Hematopoietic multipotent progenitor cell (in vitro differentiated cells): Measurements from ENCODE around the gene OOSP1. TPM values are rescaled to one million over a fixed set of nuclear protein-coding genes. Genes with fewer than 3 reads are reported as not detected.
A peak's percentile ranks its signal among the peaks of the same experiment; 100 is the strongest.

ENCODE experiments used
- DNase-seq, 3 donors: peaks; one replicate each; pipeline ENCODE4 v3.0.0-alpha.2; 2011 to 2015; ENCODE audit warnings: low read depth in 2 of 3, low spot score in 2 of 3
- total RNA-seq: library from RNA; depleted of rRNA; stranded (reverse); fragments of >200 nt; gene quantifications from one replicate; pipeline ENCODE4 v1.2.3, GENCODE V29; 2012

OOSP1 gene
- total RNA-seq, 1 donor, result not detected

- DNase-seq, result no peak
Observed at GRCh38 chr11:59957094-59957493, 18.9 kb downstream of the OOSP1 start.

DNA sequence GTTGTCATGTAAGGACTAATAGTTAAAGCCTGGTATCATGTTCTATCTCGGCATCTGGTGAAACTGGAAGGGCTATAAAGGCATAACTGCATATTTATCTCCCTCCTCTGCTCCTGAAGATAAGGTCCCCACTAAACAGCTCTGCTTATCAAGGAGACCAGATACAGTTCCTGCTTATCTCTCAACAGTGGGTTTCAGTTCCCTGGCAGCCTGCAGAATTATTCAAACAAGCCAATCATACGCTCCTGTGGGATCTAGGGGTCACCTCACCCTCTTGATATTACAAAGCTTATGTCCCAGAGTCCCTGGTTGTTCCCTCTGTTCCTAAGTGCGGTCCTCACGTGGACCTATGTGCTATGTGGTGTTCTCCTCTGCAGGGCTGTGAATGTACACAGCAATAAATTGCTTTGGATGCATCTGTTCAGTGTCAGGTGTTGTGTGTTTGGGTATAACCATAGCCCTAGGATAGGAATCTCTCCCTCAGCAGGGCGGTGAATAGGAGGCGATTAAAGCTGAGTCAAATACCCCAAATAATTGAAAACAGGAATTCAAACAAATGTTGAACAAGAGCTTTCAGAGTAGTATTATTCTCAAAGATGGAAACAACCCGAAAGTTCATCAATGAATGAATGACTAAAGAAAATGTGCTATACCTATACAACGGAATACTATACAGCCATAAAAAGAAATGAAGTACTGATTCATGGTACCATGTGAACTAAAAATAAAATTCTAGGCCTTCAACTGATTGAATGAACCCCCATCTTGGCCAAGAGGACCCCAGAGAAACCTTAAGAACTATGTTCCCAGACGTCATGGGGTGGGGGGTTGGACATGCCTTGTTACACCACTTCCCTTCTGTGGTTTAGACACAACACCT lies 22.5 kb downstream of the OOSP1 start:
- peak in 2 of 3 donors; percentile 56 to 91 for DNase-seq

- no peak for DNase-seq
Observed at GRCh38 chr11:59962107-59962482, 23.9 kb downstream of the OOSP1 start.

- DNase-seq, result no peak
Observed at GRCh38 chr11:59963733-59964132, 25.5 kb downstream of the OOSP1 start, which contains the start of gene OOSP4A. TSS of gene OOSP4A (plus strand) at chr11:59964033. CDS start at chr11:59964033, 0 bp downstream.

DNA sequence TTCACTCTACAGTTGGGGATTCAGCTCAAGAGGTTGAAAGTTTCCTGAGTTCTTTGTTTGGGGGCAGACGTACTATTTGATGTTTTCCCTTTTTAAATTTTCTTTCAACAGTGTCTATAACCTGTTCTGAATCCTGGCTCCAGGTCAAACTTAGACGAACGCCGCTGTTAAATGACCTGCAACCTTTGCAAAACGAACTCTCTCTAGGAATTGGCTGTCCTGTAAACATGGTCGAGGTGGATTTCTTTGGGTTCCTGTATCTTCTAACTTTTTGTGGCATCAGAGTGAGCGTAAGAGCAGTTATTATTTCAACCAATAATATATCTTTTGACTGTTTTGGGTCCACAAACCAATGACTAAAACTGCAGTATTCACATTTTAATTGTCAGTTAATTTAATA lies 27.2 kb downstream of the OOSP1 start:
- DNase-seq, result no peak

DNA sequence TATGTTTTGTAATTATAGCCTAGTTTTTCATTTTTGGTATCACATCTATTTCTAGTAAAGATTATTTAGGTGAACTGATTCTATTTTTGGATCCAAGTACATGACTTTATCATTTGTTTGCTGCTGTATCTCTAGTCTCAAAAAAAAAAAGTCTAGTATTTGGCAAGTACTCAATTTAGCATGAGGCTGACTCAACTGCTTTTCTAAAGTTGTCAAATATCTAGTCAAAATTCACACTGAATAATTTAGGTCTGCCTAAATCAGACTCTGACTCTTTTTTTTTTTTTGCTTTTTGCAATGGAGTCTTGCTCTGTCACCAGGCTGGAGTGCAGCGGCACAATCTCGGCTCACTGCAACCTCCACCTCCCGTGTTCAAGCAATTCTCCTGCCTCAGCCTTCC lies 28.0 kb downstream of the OOSP1 start:
- no peak for DNase-seq

- no peak for DNase-seq
Observed at GRCh38 chr11:59967677-59968394, 29.6 kb downstream of the OOSP1 start.

GRCh38 chr11:59968395-59968783 lies 30.2 kb downstream of the OOSP1 start:
- no peak for DNase-seq

DNA sequence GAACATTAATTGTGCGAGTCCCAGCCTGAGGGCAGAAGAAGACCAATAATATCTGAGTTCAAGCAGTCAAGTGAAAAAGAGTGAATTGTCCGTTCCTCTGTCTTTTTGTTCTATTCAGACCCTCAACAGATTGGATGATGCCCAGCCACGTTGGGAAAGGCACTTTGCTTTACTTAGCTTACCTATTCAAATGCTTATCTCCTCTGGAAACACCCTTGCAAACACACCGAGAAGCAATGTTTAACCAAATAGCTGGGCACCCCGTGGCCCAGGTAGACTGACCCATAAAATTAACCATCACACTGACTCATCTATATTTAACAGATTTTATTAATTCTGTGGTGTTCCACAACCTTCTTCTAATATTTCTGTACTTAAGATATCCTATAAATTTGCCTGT lies 34.9 kb downstream of the OOSP1 start:
- DNase-seq, result no peak

GRCh38 chr11:59981106-59981770 lies 43.0 kb downstream of the OOSP1 start:
- no peak for DNase-seq

- peak in 1 of 3 donors; percentile 2 for DNase-seq
Observed at GRCh38 chr11:59982037-59982436, 43.8 kb downstream of the OOSP1 start.

GRCh38 chr11:59983212-59983611 lies 45.0 kb downstream of the OOSP1 start:
- no peak for DNase-seq

- no peak for DNase-seq
Observed at GRCh38 chr11:59984368-59984767, 46.1 kb downstream of the OOSP1 start.

DNA sequence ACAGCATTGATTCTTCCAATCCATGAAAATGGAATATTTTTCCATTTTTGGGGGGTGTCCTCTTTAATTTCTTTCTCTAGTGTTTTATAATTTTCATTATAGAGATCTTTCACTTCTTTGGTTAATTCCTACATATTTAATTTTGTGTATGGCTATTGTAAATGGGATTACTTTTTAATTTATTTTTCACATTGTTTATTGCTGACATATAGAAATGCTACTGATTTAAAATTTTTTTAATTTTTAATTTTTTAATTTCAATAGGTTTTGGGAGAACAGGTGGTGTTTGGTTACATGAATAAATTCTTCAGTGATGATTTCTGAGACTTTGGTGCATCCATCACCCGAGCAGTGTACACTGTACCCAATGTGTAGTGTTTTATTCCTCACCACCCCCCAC lies 52.2 kb downstream of the OOSP1 start:
- DNase-seq, result no peak

DNA sequence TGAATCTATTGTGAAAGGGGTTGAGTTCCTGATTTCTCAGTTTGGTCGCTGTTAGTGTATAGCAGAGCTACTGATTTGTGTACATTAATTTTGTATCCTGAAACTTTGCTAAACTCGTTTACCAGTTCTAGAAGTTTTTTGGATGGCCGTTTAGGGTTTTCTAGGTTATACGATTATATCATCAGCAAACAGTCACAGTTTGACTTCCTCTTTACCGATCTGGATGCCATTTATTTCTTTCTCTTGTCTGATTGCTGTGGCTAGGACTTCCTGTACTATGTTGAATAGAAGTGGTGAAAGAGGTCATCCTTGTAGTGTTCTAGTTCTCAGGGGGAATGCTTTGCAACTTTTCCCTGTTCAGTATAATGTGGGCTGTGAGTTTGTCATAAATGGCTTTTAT lies 54.2 kb downstream of the OOSP1 start:
- DNase-seq, result peak in 1 of 3 donors; percentile 38

GRCh38 chr11:59997800-59998199 lies 59.6 kb downstream of the OOSP1 start:
- no peak for DNase-seq

GRCh38 chr11:59999691-60000090 lies 61.5 kb downstream of the OOSP1 start:
- DNase-seq, result no peak

- no peak for DNase-seq
Observed at GRCh38 chr11:60003729-60004128, 65.5 kb downstream of the OOSP1 start.

- no peak for DNase-seq
Observed at GRCh38 chr11:60005360-60005759, 67.1 kb downstream of the OOSP1 start.
